Tibial artery (tissue), 4 donors: Measurements from ENCODE around the gene B3GNT2.

Experiments used
- DNase-seq, 2 donors: peaks; one replicate each; pipeline ENCODE4 v3.0.0-alpha.2; 2019
- H3K27ac ChIP-seq, 2 donors: fragments of 200-600 bp; sonication (generic) in 1 of 2; 1 replicate in 1 of 2; 2 replicates in 1 of 2; pipeline ENCODE4 v1.5.1; 2018 to 2019; ENCODE audit warnings: mild to moderate bottlenecking in 1 of 2
- H3K27me3 ChIP-seq, 2 donors: fragments of 200-600 bp; sonication (generic) in 1 of 2; one replicate each; pipeline versions ENCODE4 v1.5.1 to v1.6.0; 2016 to 2019
- H3K36me3 ChIP-seq, 3 donors: fragments of 200-600 bp; sonication (generic) in 2 of 3; one replicate each; pipeline ENCODE4 v1.5.1; 2016 to 2019; ENCODE audit warnings: mild to moderate bottlenecking in 2 of 3
- H3K4me1 ChIP-seq, 4 donors: fragments of 200-600 bp; sonication (generic) in 2 of 4; 1 replicate in 3 of 4; 2 replicates in 1 of 4; pipeline ENCODE4 v1.5.1; 2016 to 2019
- H3K4me3 ChIP-seq, 2 donors: fragments of 200-600 bp; sonication (generic) in 1 of 2; 1 replicate in 1 of 2; 2 replicates in 1 of 2; pipeline ENCODE4 v1.5.1; 2018 to 2019; ENCODE audit warnings: mild to moderate bottlenecking in 2 of 2
- H3K9me3 ChIP-seq, 3 donors: fragments of 200-600 bp; sonication (generic) in 1 of 3; one replicate each; pipeline ENCODE4 v1.5.1; 2016 to 2019
- intact Hi-C: fragments of 100-400 bp; cut with DNase I; formaldehyde crosslinking; loops from one replicate; pipeline ENCODE4 v1.15.0; 2023; ENCODE audit warnings: low total_unique reads
- TF ChIP-seq, protein P1 (sequence below), 2 experiments: fragments of 200-600 bp in 1 of 2; fragments of 450-650 bp in 1 of 2; IDR thresholded peaks; one replicate each; pipeline ENCODE4 v1.5.1; 2017 to 2019; ENCODE audit warnings: antibody characterized with exemption in 2 of 2, mild to moderate bottlenecking in 1 of 2, moderate library complexity in 1 of 2

B3GNT2 gene

GRCh38 chr2:62243983-62244382 is 48.1 kb downstream of the B3GNT2 start:
- Histone ChIP-seq H3K4me1 (no peaks in the 10 kb centered on the region), H3K36me3 (no peaks in the 10 kb centered on the region), H3K9me3 (no peaks in the 10 kb centered on the region), H3K27ac (no peak overlapping the region), H3K27me3 (no peaks in the 10 kb centered on the region), H3K4me3 (no peak overlapping the region)
- no peak for DNase-seq
- intact Hi-C loops = no loop called here
- TF ChIP-seq, protein P1, sequence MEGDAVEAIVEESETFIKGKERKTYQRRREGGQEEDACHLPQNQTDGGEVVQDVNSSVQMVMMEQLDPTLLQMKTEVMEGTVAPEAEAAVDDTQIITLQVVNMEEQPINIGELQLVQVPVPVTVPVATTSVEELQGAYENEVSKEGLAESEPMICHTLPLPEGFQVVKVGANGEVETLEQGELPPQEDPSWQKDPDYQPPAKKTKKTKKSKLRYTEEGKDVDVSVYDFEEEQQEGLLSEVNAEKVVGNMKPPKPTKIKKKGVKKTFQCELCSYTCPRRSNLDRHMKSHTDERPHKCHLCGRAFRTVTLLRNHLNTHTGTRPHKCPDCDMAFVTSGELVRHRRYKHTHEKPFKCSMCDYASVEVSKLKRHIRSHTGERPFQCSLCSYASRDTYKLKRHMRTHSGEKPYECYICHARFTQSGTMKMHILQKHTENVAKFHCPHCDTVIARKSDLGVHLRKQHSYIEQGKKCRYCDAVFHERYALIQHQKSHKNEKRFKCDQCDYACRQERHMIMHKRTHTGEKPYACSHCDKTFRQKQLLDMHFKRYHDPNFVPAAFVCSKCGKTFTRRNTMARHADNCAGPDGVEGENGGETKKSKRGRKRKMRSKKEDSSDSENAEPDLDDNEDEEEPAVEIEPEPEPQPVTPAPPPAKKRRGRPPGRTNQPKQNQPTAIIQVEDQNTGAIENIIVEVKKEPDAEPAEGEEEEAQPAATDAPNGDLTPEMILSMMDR (IDR thresholded peaks at IDR 0.05) = no peak

GRCh38 chr2:62248226-62248625 is 52.3 kb downstream of the B3GNT2 start:
- H3K27me3 ChIP-seq = no peaks in the 10 kb centered on the region
- DNase-seq = no peak
- TF ChIP-seq, protein P1 (IDR thresholded peaks at IDR 0.05) = no peak
- H3K27ac ChIP-seq = no peak overlapping the region
- intact Hi-C loops = no loop called here
- H3K36me3 ChIP-seq = no peaks in the 10 kb centered on the region
- no peak overlapping the region for H3K4me3 ChIP-seq
- H3K9me3 ChIP-seq = no peaks in the 10 kb centered on the region
- no peaks in the 10 kb centered on the region for H3K4me1 ChIP-seq

DNA sequence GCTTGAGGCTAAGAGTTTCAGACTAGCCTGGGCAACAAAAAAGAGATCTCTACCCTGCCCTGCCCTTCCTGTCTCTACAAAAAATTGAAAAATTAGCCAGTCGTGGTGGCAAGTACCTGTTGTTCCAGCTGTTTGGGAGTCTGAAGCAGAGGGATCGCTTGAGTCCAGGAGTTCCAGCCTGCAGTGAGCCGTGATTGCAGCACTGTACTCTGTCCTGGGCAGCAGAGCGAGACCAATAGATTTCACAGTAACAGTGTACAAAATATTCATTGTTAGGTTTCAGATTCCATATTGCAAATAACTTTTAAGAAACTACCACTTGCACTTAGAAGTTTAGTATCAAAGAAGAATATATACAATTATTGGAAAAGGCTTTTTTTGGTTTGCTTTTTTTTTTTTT is 54.3 kb downstream of the B3GNT2 start:
- intact Hi-C loops = no loop called here
- DNase-seq = no peak
- H3K9me3 ChIP-seq = no peaks in the 10 kb centered on the region
- H3K27me3 ChIP-seq = no peaks in the 10 kb centered on the region
- H3K4me1 ChIP-seq = no peaks in the 10 kb centered on the region
- TF ChIP-seq, protein P1 (IDR thresholded peaks at IDR 0.05) = no peak
- H3K27ac ChIP-seq = no peak overlapping the region
- no peak overlapping the region for H3K4me3 ChIP-seq
- H3K36me3 ChIP-seq = no peaks in the 10 kb centered on the region

DNA sequence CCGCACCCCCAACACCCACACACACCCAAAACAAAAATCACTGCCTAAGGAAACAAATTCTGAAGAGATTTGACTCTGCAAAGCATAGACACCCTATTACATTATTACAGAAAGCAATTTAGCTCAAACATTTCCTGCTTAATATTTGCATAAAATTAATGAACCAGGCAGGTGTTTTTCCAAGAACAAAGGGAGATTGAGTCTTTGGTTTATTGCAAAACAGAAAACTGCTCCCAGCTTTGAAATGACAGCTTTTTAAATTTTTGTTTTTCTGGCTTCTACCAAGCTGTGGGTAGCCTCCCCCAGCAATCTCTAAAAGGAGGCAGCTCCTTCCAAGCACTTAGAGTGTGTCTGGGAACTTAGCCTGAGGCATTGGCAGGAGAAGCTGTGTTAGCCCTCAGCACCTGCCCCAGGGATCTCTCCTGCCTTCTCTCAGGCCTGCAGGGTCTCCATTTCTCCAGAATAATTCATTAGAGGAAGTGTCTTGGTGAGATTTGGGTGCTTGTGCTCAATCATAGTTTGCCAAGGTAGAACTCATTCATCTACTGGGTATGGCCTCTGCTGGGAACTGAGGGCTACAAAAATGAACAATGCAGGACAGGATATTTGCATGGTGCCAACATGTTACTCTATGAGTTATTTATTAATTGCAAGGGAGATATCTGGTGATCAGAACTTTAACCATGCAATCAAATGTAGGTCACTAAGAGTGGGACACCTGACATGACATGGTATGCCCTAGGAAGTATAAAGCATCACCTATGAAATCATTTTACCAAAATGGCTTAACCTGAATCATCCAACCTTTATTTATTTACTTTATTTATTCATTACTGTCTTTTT is 58.7 kb downstream of the B3GNT2 start:
- TF ChIP-seq, protein P1 (IDR thresholded peaks at IDR 0.05) = no peak
- no peak for DNase-seq
- H3K4me3 ChIP-seq = no peak overlapping the region
- no peaks in the 10 kb centered on the region for H3K27me3 ChIP-seq
- H3K4me1 ChIP-seq = no peaks in the 10 kb centered on the region
- H3K9me3 ChIP-seq = no peaks in the 10 kb centered on the region
- no peak overlapping the region for H3K27ac ChIP-seq
- no peaks in the 10 kb centered on the region for H3K36me3 ChIP-seq
- intact Hi-C loops = no loop called here

DNA sequence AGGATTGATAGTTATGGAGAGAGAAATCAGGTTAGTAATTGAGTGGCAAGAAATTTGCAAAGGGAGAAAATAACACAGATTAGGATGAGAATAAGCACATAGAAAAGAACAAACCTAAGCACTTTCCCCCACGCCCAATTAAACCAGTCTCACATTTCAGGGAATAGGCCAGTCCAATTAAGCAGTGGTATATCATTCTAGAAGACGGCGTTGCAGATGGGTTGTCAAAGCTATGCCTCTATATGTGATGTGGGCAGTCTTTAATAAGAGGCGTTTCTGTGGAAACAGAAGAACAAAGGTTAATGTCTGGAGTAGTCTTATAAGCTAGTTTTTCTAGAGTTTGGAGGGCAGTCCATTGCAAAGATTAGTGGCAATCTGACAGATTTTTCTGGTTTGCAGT is 61.6 kb downstream of the B3GNT2 start:
- no peak for DNase-seq
- Histone ChIP-seq H3K36me3 (no peaks in the 10 kb centered on the region), H3K4me1 (no peaks in the 10 kb centered on the region), H3K9me3 (no peaks in the 10 kb centered on the region), H3K27me3 (no peaks in the 10 kb centered on the region), H3K27ac (no peak overlapping the region), H3K4me3 (no peak overlapping the region)
- TF ChIP-seq, protein P1 (IDR thresholded peaks at IDR 0.05) = no peak
- intact Hi-C loops = no loop called here
